ENCODE data around the gene MRPL4.
A peak's percentile ranks its signal among the peaks of the same experiment; 100 is the strongest.

Gene MRPL4

GRCh38 chr19:10283301-10284064, 31.5 kb downstream of the MRPL4 start:
- peak; percentile 32 to 40 for DNase-seq
- TF ChIP-seq GATA1 (IDR thresholded peaks at IDR 0.05; ENCODE audit: low read depth, low read length) (no peak), POLR2A (IDR thresholded peaks at IDR 0.05; ENCODE audit: low read length) (no peak)

- TF ChIP-seq GATA1 (IDR thresholded peaks at IDR 0.05; ENCODE audit: low read depth, low read length) (no peak), POLR2A (IDR thresholded peaks at IDR 0.05; ENCODE audit: low read length) (no peak)
- DNase-seq: no peak
Measured at GRCh38 chr19:10284065-10284959, 32.3 kb downstream of the MRPL4 start.

GRCh38 chr19:10284960-10285278, 32.9 kb downstream of the MRPL4 start:
- TF ChIP-seq GATA1 (IDR thresholded peaks at IDR 0.05; ENCODE audit: low read depth, low read length): no peak
- no peak for TF ChIP-seq POLR2A (IDR thresholded peaks at IDR 0.05; ENCODE audit: low read length)
- DNase-seq: no peak

GRCh38 chr19:10285393-10285792, 33.4 kb downstream of the MRPL4 start:
- no peak for DNase-seq
- TF ChIP-seq POLR2A (IDR thresholded peaks at IDR 0.05; ENCODE audit: low read length): no peak
- no peak for TF ChIP-seq GATA1 (IDR thresholded peaks at IDR 0.05; ENCODE audit: low read depth, low read length)

GRCh38 chr19:10286803-10287737, 35.1 kb downstream of the MRPL4 start, which contains the start of gene ICAM4:
Gene ICAM4 (plus strand): TSS chr19:10286955. CDS start chr19:10287013, 58 bp downstream.
- TF ChIP-seq GATA1 (IDR thresholded peaks at IDR 0.05; ENCODE audit: low read depth, low read length) (peak; percentile 48), POLR2A (IDR thresholded peaks at IDR 0.05; ENCODE audit: low read length) (peak; percentile 61)
- DNase-seq: peak; percentile 92 to 93

- DNase-seq: peak; percentile 93 to 94
- peak; percentile 75 for TF ChIP-seq POLR2A (IDR thresholded peaks at IDR 0.05; ENCODE audit: low read length)
- no peak for TF ChIP-seq GATA1 (IDR thresholded peaks at IDR 0.05; ENCODE audit: low read depth, low read length)
Measured at GRCh38 chr19:10288662-10289166, 36.7 kb downstream of the MRPL4 start.

- TF ChIP-seq GATA1 (IDR thresholded peaks at IDR 0.05; ENCODE audit: low read depth, low read length): no peak
- TF ChIP-seq POLR2A (IDR thresholded peaks at IDR 0.05; ENCODE audit: low read length): peak; percentile 52
- DNase-seq: peak; percentile 91
Measured at GRCh38 chr19:10289167-10289835, 37.3 kb downstream of the MRPL4 start.

- DNase-seq: peak; percentile 88 to 89
- no peak for TF ChIP-seq POLR2A (IDR thresholded peaks at IDR 0.05; ENCODE audit: low read length)
Measured at GRCh38 chr19:10289836-10290356, 37.9 kb downstream of the MRPL4 start, which contains the start of gene ICAM5. Gene ICAM5 (plus strand): TSS chr19:10289952. CDS start chr19:10290044, 92 bp downstream.

GRCh38 chr19:10290357-10290875, 38.4 kb downstream of the MRPL4 start:
- no peak for TF ChIP-seq POLR2A (IDR thresholded peaks at IDR 0.05; ENCODE audit: low read length)
- TF ChIP-seq GATA1 (IDR thresholded peaks at IDR 0.05; ENCODE audit: low read depth, low read length): no peak
- peak in 1 of 2 experiments; percentile 68 for DNase-seq

GRCh38 chr19:10290876-10291553, 39.0 kb downstream of the MRPL4 start:
- peak; percentile 73 for TF ChIP-seq POLR2A (IDR thresholded peaks at IDR 0.05; ENCODE audit: low read length)
- no peak for TF ChIP-seq GATA1 (IDR thresholded peaks at IDR 0.05; ENCODE audit: low read depth, low read length)
- peak; percentile 84 to 90 for DNase-seq

GRCh38 chr19:10291554-10292205, 39.7 kb downstream of the MRPL4 start:
- TF ChIP-seq POLR2A (IDR thresholded peaks at IDR 0.05; ENCODE audit: low read length) (no peak), GATA1 (IDR thresholded peaks at IDR 0.05; ENCODE audit: low read depth, low read length) (no peak)

More at GRCh38 chr19:10291554-10292205, 39.7 kb downstream of the MRPL4 start:
- DNase-seq: no peak
